NB4 (cell line): ENCODE measurements around the gene PCA3.

Experiments used
- CTCF ChIP-seq: IDR thresholded peaks from one replicate; pipeline ENCODE4 v1.5.1; 2012; ENCODE audit warnings: low read depth, low read length
- POLR2A ChIP-seq: IDR thresholded peaks from 2 replicates; pipeline ENCODE4 v1.6.1; 2011; ENCODE audit warnings: mild to moderate bottlenecking; ENCODE audit not compliant: insufficient read length; ENCODE audit errors: extremely low read depth

- no peak for TF ChIP-seq CTCF
- no peak for TF ChIP-seq POLR2A
Observed at GRCh38 chr9:76803762-76804161, 39.5 kb downstream of the PCA3 start.
